ENCODE results near the gene OR8A1.
A peak's percentile ranks its signal among the peaks of the same experiment; 100 is the strongest.

OR8A1 gene

GRCh38 chr11:124569697-124570096 is at the start of gene OR8A1:
Gene OR8A1 (plus strand): TSS chr11:124569997. CDS start chr11:124570120, 123 bp downstream.
- DNase-seq (ENCODE audit: low read depth, low spot score), result no peak

DNA sequence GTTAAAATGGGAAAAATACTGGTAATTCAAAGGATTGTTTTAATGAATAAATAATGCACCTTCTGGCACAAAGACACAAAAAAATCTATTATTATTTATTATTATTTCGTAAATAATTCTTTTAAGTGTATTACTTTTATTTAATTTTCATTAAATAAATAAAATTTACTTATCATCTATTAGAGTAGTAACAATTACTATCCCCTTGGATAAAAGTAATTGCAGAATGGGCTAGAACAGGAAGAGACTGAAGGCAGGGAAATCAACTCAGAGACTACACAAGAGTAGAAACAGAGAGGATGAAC is 49.3 kb upstream of the OR8A1 start:
- no peak for DNase-seq (ENCODE audit: low read depth, low spot score)

GRCh38 chr11:124533626-124534025 is 36.2 kb upstream of the OR8A1 start:
- no peak for DNase-seq (ENCODE audit: low read depth, low spot score)

GRCh38 chr11:124534051-124534450 is 35.7 kb upstream of the OR8A1 start:
- no peak for DNase-seq (ENCODE audit: low read depth, low spot score)

DNA sequence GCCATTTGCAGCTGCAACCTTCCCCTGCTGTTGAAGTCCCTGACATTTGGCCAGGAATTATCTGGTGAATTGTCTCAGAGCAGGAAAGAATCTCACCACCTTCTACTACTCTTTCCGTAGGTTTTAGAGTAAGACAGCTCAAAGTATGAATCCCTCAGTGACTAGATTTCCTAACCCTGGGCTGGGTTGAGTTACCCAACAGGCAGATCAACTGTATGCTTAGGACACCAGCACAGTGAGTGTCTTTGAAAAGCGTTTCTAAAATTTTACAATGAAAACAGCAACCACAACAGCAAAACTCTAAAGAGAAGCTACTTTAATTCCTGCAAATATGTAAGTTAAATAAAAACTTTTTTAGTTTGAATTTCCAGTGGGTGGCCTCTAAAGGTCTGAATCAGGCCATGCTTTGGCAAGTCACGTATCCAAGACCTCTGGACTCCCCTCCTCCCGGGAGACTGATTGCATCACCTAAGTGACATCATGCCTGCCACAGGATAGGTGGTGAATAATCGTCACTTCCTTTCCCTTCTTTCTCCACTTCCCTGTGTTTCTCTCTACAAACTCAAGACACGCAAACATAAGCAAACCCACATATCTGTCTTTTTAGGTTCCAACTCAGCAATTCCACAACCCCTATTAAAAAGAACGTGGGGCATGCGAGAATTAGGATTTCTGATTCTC is 34.1 kb upstream of the OR8A1 start:
- DNase-seq (ENCODE audit: low read depth, low spot score), result no peak

DNA sequence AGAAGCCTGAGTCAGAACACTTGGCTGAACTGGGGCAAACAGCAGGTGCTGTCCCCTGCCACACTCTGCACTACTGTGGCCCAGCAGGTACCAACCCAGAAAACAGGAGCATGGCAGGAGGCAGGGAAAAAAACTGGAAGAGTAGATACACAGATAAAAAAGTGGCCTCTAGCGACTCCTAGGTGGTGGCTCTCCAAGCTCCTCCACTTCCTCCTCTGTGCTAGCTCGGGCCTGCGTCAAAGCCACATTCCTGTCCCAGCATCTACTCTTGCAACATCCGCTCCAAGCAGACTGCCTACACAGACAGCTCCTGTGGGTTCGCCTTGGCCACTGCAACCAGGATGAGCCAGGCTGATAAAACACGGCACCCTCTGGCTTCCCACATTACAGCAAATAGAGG is 33.3 kb upstream of the OR8A1 start:
- peak; percentile 77 for DNase-seq (ENCODE audit: low read depth, low spot score)

- no peak for DNase-seq (ENCODE audit: low read depth, low spot score)
Observed at GRCh38 chr11:124538019-124538418, 31.8 kb upstream of the OR8A1 start.

DNA sequence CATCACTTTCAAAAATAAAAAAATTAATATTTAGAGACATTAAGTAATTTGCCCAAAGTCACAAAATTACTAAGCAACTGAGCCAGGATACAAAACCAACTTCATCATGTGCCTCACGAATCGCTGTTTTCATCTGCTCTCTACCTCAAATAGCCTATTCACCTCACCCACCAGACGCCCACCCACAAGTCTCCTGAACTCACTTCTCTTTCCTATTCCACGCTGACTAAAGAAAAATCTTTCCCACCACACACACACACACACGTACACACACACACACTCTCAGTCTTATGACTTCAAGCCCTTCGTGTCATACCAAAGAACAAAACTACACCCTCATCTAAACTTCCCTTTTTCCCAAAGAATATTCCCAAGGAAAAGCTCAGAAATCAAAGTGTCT is 28.6 kb upstream of the OR8A1 start:
- DNase-seq (ENCODE audit: low read depth, low spot score), result no peak

DNA sequence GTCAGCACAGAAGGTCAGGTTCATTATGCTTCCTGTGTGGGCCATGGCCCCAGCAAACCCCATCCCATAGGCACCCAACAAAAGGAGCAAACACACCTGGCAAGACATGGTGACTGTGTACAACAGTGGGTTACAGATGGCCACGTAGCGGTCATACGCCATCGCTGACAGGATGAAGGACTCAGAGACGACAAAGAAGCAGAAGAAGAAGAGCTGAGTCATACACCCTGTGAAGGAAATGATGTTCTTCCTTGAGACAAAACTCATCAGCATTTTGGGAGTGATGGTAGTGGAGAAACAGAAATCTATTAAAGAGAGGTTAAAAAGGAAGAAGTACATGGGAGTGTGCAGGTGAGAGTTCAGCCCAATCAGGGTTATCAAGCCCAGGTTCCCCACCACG is 26.7 kb upstream of the OR8A1 start:
- no peak for DNase-seq (ENCODE audit: low read depth, low spot score)

DNA sequence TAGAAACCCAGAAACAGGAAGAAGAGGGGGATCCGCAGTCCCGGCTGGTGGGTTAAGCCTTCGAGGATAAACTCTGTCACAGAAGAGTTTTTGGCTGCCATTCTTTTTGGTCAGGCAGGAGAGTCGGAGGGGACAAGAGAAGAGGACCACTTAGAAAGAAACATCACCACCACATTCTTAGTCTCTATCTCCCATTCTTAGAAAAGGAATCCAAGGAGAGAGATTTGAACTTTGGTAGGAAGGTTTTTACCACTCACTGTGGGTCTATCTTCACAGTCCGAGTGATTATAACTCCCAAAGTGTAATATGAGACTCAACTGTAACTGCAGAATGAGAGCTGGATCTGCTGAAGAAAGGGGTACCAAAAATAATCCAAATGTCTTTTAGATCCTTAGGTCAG is 26.2 kb upstream of the OR8A1 start, which contains the start of gene OR8B12:
OR8B12 (minus strand) TSS at position 101 of the 400 bp plus-strand sequence; CDS start at position 101, 0 bp downstream.
- no peak for DNase-seq (ENCODE audit: low read depth, low spot score)

- no peak for DNase-seq (ENCODE audit: low read depth, low spot score)
Observed at GRCh38 chr11:124551189-124551588, 18.6 kb upstream of the OR8A1 start.

- DNase-seq (ENCODE audit: low read depth, low spot score), result no peak
Observed at GRCh38 chr11:124551987-124552386, 17.8 kb upstream of the OR8A1 start.

DNA sequence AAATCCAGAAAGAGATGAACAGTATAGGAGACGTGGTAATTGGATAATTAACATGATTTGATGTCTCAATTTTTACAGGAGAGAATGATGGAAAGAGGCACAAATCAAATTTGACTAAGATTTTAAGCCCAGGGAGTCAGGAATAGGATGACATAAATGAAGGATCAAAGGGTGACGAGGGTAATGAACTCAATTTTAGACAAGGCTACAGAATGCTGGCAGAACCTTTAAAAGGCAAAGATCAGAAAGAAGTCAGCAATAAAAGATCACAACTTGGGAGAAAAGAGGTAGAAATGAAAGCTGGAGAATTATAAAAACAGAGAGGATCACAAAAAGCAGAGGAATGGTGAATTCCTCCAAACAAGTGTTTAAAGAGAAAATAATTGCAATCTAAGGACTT is 13.0 kb upstream of the OR8A1 start:
- no peak for DNase-seq (ENCODE audit: low read depth, low spot score)

DNA sequence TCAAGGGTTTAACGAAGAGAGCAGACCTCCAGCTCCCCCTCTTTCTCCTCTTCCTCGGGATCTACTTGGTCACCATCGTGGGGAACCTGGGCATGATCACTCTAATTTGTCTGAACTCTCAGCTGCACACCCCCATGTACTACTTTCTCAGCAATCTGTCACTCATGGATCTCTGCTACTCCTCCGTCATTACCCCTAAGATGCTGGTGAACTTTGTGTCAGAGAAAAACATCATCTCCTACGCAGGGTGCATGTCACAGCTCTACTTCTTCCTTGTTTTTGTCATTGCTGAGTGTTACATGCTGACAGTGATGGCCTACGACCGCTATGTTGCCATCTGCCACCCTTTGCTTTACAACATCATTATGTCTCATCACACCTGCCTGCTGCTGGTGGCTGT is 363 bp downstream of the OR8A1 start:
- no peak for DNase-seq (ENCODE audit: low read depth, low spot score)

DNA sequence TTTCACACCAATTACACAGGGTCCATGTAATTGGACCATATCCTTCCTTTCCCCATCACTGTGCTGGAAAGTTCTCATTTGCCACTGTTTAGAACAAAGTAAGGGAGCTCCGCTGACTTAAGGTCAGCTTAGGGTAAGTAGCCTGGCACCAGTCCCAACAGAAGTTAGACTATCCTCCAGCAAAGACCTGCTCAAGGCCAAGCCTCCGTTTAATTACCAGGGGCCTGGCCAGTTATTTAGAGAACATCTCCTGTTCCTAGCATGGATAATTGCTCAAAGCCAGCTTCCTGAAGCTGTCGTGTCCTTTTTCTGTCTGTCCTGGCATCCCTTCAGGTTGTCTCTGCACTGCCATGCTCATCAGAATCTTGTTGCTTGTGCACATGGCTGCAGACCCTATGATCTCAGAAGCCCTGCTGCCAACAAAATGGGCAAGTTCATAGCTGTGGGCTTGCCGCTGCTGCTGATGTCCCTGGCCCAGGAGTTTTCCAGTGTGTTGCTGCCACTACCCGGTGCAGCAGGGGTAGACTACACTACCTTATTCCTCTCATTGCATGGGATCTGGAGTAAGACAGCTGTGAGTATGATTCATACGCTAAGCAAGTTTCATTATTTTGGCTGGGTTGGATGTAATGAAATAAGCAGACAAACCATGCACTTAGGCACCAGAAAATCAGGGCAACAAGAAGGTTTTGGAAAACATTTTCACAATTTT is 8.1 kb downstream of the OR8A1 start:
- no peak for DNase-seq (ENCODE audit: low read depth, low spot score)

GRCh38 chr11:124578761-124579160 is 9.0 kb downstream of the OR8A1 start:
- no peak for DNase-seq (ENCODE audit: low read depth, low spot score)

DNA sequence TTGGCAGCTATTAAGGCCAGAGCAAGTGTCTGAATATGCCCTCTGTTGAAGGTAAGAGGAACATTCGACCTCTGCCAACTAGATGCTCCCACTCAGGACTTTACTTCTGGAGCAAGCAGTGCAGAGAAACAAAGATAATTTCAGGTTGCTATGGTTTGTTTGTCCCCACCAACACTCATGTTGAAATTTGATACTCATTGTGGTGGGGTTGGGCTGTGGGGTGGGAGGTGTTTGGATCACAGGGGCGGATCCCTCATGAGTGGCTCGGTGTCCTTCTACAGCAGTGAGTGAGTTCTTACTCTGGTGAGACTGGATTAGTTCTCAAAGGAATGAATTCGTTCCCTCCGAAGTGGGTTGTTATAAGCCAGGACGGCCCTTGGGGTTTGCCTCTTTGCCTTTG is 12.0 kb downstream of the OR8A1 start:
- DNase-seq (ENCODE audit: low read depth, low spot score), result no peak

DNA sequence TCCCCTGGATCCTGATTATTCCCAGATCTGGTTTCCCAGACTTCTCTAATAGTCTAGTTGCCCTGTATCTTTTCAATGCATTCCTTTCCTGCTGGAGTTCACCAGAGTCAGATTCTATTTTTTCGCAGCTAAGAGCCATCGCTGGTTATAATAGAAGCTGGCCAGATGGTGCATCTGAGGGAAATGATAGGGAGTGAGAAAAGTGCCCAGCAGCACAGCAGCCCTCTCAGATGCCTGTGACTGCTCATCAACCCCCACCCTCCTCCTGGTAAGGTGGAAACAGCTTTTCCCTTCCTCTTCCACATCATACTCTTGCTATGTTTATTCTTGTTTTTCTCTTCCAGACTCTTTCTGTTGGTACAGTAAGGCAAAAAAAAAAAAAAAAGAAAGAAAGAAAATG is 12.8 kb downstream of the OR8A1 start:
- DNase-seq (ENCODE audit: low read depth, low spot score), result no peak

DNA sequence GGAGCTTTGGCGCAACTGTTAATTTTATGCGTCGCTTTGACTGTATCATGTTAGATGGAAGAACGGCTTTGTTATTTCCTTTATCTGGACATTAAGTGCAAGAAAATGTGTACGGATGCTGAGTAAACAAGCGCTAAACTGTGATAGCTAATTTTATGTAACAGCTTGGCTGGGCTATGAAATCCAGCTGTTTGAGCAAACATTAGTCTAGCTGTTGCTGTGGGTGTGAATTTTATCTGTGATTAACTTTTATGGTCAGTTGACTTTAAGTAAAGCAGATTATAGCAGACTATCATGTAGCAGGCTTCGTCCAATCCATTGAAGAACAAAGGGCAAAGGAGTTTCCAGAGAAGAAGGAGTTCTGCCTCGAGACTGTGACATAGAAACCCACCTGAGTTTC is 14.0 kb downstream of the OR8A1 start:
- DNase-seq (ENCODE audit: low read depth, low spot score), result no peak

GRCh38 chr11:124584681-124585372 is 15.0 kb downstream of the OR8A1 start:
- no peak for DNase-seq (ENCODE audit: low read depth, low spot score)

DNA sequence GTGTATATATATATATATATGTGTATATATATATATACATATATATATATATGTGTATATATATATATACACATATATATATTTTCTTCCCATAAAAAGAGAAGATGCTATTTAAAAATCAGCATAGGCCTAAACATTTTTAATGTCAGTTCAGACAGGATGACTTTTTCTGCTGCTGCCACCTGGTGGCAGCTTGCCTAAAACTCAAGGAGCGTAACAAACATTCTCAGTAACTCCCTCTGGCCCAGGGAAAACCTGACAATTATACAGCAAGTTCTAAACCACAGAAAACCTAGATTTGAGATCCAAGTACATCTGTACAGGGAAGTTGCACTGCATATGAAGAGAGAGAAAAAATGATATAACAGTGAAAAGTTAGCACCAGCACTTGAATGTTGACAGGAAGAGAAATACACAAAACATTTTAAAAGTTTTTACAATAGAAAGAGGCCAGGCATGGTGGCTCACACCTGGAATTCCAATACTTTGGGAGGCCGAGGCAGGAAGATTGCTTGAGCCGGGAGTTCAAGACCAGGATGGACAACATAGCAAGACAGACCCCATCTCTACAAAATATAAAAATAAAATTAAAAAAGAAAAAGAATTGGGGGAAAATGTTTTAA is 16.6 kb downstream of the OR8A1 start:
- no peak for DNase-seq (ENCODE audit: low read depth, low spot score)

DNA sequence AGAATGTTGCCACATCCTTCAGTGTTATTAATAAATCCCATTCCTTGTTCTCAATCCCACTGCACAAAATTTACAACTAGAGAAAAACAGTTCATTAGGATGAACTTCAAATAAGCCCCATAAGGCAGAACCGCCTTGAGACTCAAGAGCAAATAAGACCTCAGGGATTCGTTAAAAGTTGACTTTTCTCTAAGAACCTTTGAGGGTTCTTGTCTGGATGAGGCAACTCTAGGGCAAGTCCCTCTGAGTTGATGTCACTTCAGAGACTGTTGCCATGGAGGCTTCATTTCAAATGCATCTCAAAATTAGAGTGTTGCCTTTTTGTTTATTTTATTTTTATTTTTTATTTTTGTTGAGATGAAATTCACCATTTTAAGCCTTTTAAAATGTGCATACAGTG is 21.6 kb downstream of the OR8A1 start:
- DNase-seq (ENCODE audit: low read depth, low spot score), result no peak

DNA sequence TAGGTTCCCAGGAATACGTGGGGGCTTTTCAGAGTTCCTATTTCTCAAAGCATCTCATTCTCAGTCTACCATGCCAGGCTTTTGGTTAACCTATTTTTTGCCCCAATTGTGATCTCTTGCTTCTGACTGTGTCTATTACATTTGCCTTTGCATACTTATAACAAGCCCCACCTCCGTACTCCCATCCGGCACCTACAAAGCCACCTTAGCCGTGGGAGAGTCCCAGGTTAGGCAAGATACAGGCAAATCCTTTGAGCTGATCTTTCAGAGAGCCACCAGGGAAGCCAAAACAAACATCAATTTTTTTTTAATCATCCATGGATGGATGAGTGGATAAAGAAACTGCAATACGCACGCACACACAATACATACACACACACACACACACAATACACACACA is 22.8 kb downstream of the OR8A1 start:
- DNase-seq (ENCODE audit: low read depth, low spot score), result no peak

Data from iPS DF 19.7 (cell line).